ENCODE results near the gene FYCO1. TPM values are rescaled to one million over a fixed set of nuclear protein-coding genes. Genes with fewer than 3 reads are reported as not detected.

The FYCO1 gene
- total and polyA plus RNA-seq, 2 of the 8 experiments (the other 6 are each of a cell fraction or from before 2014, with no cell fraction given), result 4.8 to 10.8 TPM

GRCh38 chr3:45995236-45996192 lies at the start of gene FYCO1 (continued):
- TF ChIP-seq NRF1 (IDR thresholded peaks at IDR 0.05; ENCODE audit: low read depth, low read length), result no peak
- no peak for TF ChIP-seq SP2 (IDR thresholded peaks at IDR 0.05; ENCODE audit: low read length)
- TF ChIP-seq SUZ12 (IDR thresholded peaks at IDR 0.05; ENCODE audit: low read length), result no peak
- no peak for TF ChIP-seq CHD2 (IDR thresholded peaks at IDR 0.05; ENCODE audit: low read length)
- TF ChIP-seq CHD1 (IDR thresholded peaks at IDR 0.05; ENCODE audit: low read depth, low read length), result no peak
- TF ChIP-seq POLR2AphosphoS5 (IDR thresholded peaks at IDR 0.05; ENCODE audit: low read depth, low read length), result peak; percentile 60; the same call in 1 of the 2 replicates
- TF ChIP-seq JUND (IDR thresholded peaks at IDR 0.05; ENCODE audit: low read length), result 0 out of 2 replicates have a peak, but pooled peaks have one; percentile 25
- TF ChIP-seq GTF2F1 (IDR thresholded peaks at IDR 0.05; ENCODE audit: borderline replicate concordance, low read depth, low read length), result no peak
- no peak for TF ChIP-seq ZNF274 (IDR thresholded peaks at IDR 0.05; ENCODE audit: borderline replicate concordance, extremely low read depth, low read length)
- TF ChIP-seq BCL11A (IDR thresholded peaks at IDR 0.05; ENCODE audit: low read depth in 2 of 2, low read length in 2 of 2), result no peak
- TF ChIP-seq SP1 (IDR thresholded peaks at IDR 0.05; ENCODE audit: low read depth, low read length), result peak; percentile 55; the same call in 1 of the 2 replicates
- TF ChIP-seq CBX5 (IDR thresholded peaks at IDR 0.05; ENCODE audit: low read depth, low read length), result no peak
- TF ChIP-seq HDAC6 (IDR thresholded peaks at IDR 0.05; ENCODE audit: low read depth, low read length), result no peak
- peak; percentile 43 to 74; a peak in 1 of 4 replicates for TF ChIP-seq SIN3A (conservative IDR thresholded peaks at IDR 0.05 in 1 of 2, IDR thresholded peaks at IDR 0.05 in 1 of 2; ENCODE audit: low read depth in 1 of 2, low read length in 2 of 2)
- peak; percentile 84 for TF ChIP-seq KDM4A (IDR thresholded peaks at IDR 0.05; ENCODE audit: low read depth, low read length, severe bottlenecking)
- peak; percentile 72 for TF ChIP-seq TAF1 (IDR thresholded peaks at IDR 0.05; ENCODE audit: low read depth, low read length)
- peak in 1 of 2 experiments; percentile 46; a peak in 1 of 3 replicates for TF ChIP-seq POLR2A (IDR thresholded peaks at IDR 0.05; ENCODE audit: control extremely low read depth in 1 of 2, low read depth in 2 of 2, low read length in 2 of 2)
- no peak for TF ChIP-seq CBX8 (IDR thresholded peaks at IDR 0.05; ENCODE audit: borderline replicate concordance, low read depth, low read length)
- peak; percentile 58 for TF ChIP-seq PHF8 (conservative IDR thresholded peaks at IDR 0.05; ENCODE audit: low read depth, low read length)
- TF ChIP-seq SIRT6 (IDR thresholded peaks at IDR 0.05; ENCODE audit: low read length), result no peak
- TF ChIP-seq TCF12 (IDR thresholded peaks at IDR 0.05; ENCODE audit: low read depth, low read length), result 0 out of 2 replicates have a peak, but pooled peaks have one; percentile 16
- TF ChIP-seq TAF7 (optimal IDR thresholded peaks at IDR 0.05; ENCODE audit: borderline replicate concordance, low read depth, low read length), result peak; percentile 35
- TF ChIP-seq CREB1 (IDR thresholded peaks at IDR 0.05), result peak; percentile 88
- TF ChIP-seq RBBP5 (IDR thresholded peaks at IDR 0.05; ENCODE audit: borderline replicate concordance, low read depth, low read length), result peak; percentile 74; the same call in 1 of the 2 replicates
- peak in 1 of 2 experiments; percentile 69; a peak in 1 of 4 replicates for TF ChIP-seq HDAC2 (IDR thresholded peaks at IDR 0.05; ENCODE audit: borderline replicate concordance in 1 of 2, low read depth in 2 of 2, low read length in 2 of 2)
